Heart left ventricle (tissue), 16 donors: ENCODE data around the gene MAPKAP1. TPM values are rescaled to one million over a fixed set of nuclear protein-coding genes. Genes with fewer than 3 reads are reported as not detected.

ENCODE experiments used
- ATAC-seq, 4 donors: fragments of 200-7000 bp; cut with Tn5 transposase; one replicate each; pipeline ENCODE4 v1.9.1; 2020 to 2022; ENCODE audit warnings: moderate library complexity in 4 of 4, mild to moderate bottlenecking in 3 of 4, moderate number of reproducible peaks in 1 of 4
- DNase-seq, 5 donors: peaks; one replicate each; pipeline ENCODE4 v3.0.0-alpha.2; 2020
- H3K27ac ChIP-seq, 12 donors: fragments of 200-600 bp; sonication (generic) in 4 of 12; one replicate each; pipeline versions ENCODE4 v1.5.0 to v1.8.0; 2016 to 2022; ENCODE audit warnings: mild to moderate bottlenecking in 2 of 12
- H3K27me3 ChIP-seq, 9 donors: fragments of 200-600 bp; sonication (generic) in 2 of 9; one replicate each; pipeline versions ENCODE4 v1.5.1 to v1.8.0; 2016 to 2022; ENCODE audit warnings: mild to moderate bottlenecking in 3 of 9
- H3K36me3 ChIP-seq, 9 donors: fragments of 200-600 bp; sonication (generic) in 2 of 9; one replicate each; pipeline versions ENCODE4 v1.5.0 to v1.8.0; 2018 to 2022; ENCODE audit warnings: mild to moderate bottlenecking in 2 of 9
- H3K4me1 ChIP-seq, 12 donors: fragments of 200-600 bp; sonication (generic) in 4 of 12; one replicate each; pipeline versions ENCODE4 v1.5.0 to v1.8.0; 2016 to 2022; ENCODE audit warnings: mild to moderate bottlenecking in 3 of 12
- H3K4me3 ChIP-seq, 12 donors: fragments of 200-600 bp; sonication (generic) in 4 of 12; one replicate each; pipeline versions ENCODE4 v1.5.0 to v1.8.0; 2017 to 2022; ENCODE audit warnings: mild to moderate bottlenecking in 9 of 12, moderate library complexity in 4 of 12
- H3K9me3 ChIP-seq, 12 donors: fragments of 200-600 bp; sonication (generic) in 4 of 12; one replicate each; pipeline versions ENCODE4 v1.5.0 to v1.8.0; 2016 to 2022; ENCODE audit warnings: mild to moderate bottlenecking in 1 of 12
- CTCF ChIP-seq, 12 donors: fragments of 200-600 bp; sonication (generic) in 4 of 12; IDR thresholded peaks; one replicate each; pipeline versions ENCODE4 v1.5.0 to v1.8.0; 2018 to 2022; ENCODE audit warnings: antibody characterized with exemption in 12 of 12, mild to moderate bottlenecking in 5 of 12
- POLR2A ChIP-seq, 2 donors: fragments of 450-650 bp; IDR thresholded peaks; one replicate each; pipeline ENCODE4 v1.6.1; 2017; ENCODE audit warnings: antibody characterized with exemption in 2 of 2, mild to moderate bottlenecking in 2 of 2, moderate library complexity in 2 of 2
- WGBS, 4 donors: extraction: QIAGEN DNeasy Blood & Tissue Kit in 2 of 4; methylation state at CpG; one replicate each; pipeline versions ENCODE4 v1.1.5 to v1.1.7; 2013 to 2018; 5-methylcytosine and 5-hydroxymethylcytosine counted together
- intact Hi-C, 10 donors: fragments of 100-400 bp; cut with DNase I; formaldehyde crosslinking; loops; one replicate each; pipeline versions ENCODE4 v1.11.1 to v1.14.2; 2022
- polyA plus RNA-seq, 2 donors: library from polyadenylated mRNA; stranded (reverse); fragments of 200-250 nt; gene quantifications; one replicate each; pipeline ENCODE4 v1.2.3, GENCODE V29; 2013
- total RNA-seq, 9 donors: library from RNA; depleted of rRNA in 2 of 9; stranded (reverse); fragments of >200 nt in 2 of 9; fragmentation: NEBNext Ultra II Directional in 3 of 9; extraction: Animal tissue kit (Norgen Biotek cat#: 25700) in 3 of 9; gene quantifications; one replicate each; pipeline versions ENCODE4 v1.1.0 to v1.2.4, GENCODE V29; 2016 to 2023
- donor health status: ischemic (EF 13 %, LVEDD 7.1; RV severe dilation, severe dysfunction).
- donor health status: healthy with polysubstance abuse.
- donor health status: DM: no; HTN: yes; CAD: no.
- donor health status: DM: no; HTN: no; CAD: no.
- donor health status: ischemic (EF 25% LVEDD 6.9; RV normal size, moderate dysfunction).
- donor health status: ischemic (EF 25% LVEDD 5.7; RV mildly dilated, moderate dysfunction).
- donor health status: healthy.
- donor health status: DM: yes; HTN: yes; CAD: no.
- donor health status: ischemic (EF 35%, LVEDD 5.7; RV mildly dilated, moderate dysfunction).
- donor health status: nonischemic (EF 11% LVEDD 7.7; RV severe dilation, severe dysfunction).
- donor health status: DM: yes; HTN: yes; CAD: no.
- donor health status: PGD.
- donor health status: ischemic (EF 29% LVEDD 5.4; RV normal size, mild dysfunction).
- donor health status: nonischemic (EF 23%, LVEDD 6.1; RV moderate dilation, normal function).

The MAPKAP1 gene
- total and polyA plus RNA-seq, 11 donors = 76.2 to 145 (median 124) TPM

GRCh38 chr9:125637241-125637640 is 69.8 kb downstream of the MAPKAP1 start:
- intact Hi-C loops = loop anchor here in 3 of 10 donors (5.0 to 10.0 kb wide), 4 partner anchors 75 to 222 kb away; no protein-coding TSS in a partner anchor
- H3K36me3 ChIP-seq = no peaks in the 10 kb centered on the region

GRCh38 chr9:125635888-125636287 is 71.1 kb downstream of the MAPKAP1 start:
- intact Hi-C loops = loop anchor here in 3 of 10 donors (5.0 to 10.0 kb wide), 4 partner anchors 74 to 221 kb away; no protein-coding TSS in a partner anchor
- 53 to 64% (median 55%) methylated on average over 2 of the region's 2 CpGs for WGBS, 4 donors

More at GRCh38 chr9:125637241-125637640, 69.8 kb downstream of the MAPKAP1 start:
- WGBS, 4 donors = 94 to 100% (median 96%) methylated on average over 2 of the region's 2 CpGs
- no peak for TF ChIP-seq CTCF (IDR thresholded peaks at IDR 0.05)
- no peak for TF ChIP-seq POLR2A (IDR thresholded peaks at IDR 0.05)
- ATAC-seq (no peak), DNase-seq (no peak)
- H3K27me3 ChIP-seq = no peaks in the 10 kb centered on the region
- H3K4me3 ChIP-seq = no peak overlapping the region
- H3K4me1 ChIP-seq = peaks cover 0 to 67% (median 30%) of the 10 kb centered on the region in 12 donors
- H3K27ac ChIP-seq = no peak overlapping the region
- H3K9me3 ChIP-seq = no peaks in the 10 kb centered on the region

GRCh38 chr9:125634040-125634717 is 72.8 kb downstream of the MAPKAP1 start:
- intact Hi-C loops = loop anchor here in 9 of 10 donors (5.0 to 10.0 kb wide), 6 partner anchors 77 to 227 kb away; no protein-coding TSS in a partner anchor
- Histone ChIP-seq H3K4me1 (peaks cover 0 to 93% (median 32%) of the 10 kb centered on the region in 12 donors), H3K9me3 (no peaks in the 10 kb centered on the region), H3K36me3 (no peaks in the 10 kb centered on the region), H3K27me3 (no peaks in the 10 kb centered on the region), H3K27ac (peak overlapping the region in 1 of 12 donors; percentile 80), H3K4me3 (no peak overlapping the region)
- TF ChIP-seq POLR2A (IDR thresholded peaks at IDR 0.05) = no peak
- no peak for TF ChIP-seq CTCF (IDR thresholded peaks at IDR 0.05)
- no peak for ATAC-seq
- no peak for DNase-seq
- 75 to 79% (median 76%) methylated on average over 5 of the region's 5 CpGs for WGBS, 4 donors

More at GRCh38 chr9:125635888-125636287, 71.1 kb downstream of the MAPKAP1 start:
- Histone ChIP-seq H3K4me3 (no peak overlapping the region), H3K27me3 (no peaks in the 10 kb centered on the region), H3K4me1 (peaks cover 0 to 80% (median 32%) of the 10 kb centered on the region in 12 donors), H3K27ac (no peak overlapping the region), H3K36me3 (no peaks in the 10 kb centered on the region), H3K9me3 (no peaks in the 10 kb centered on the region)
- DNase-seq = no peak
- ATAC-seq = peak in 1 of 4 donors; percentile 25
- no peak for TF ChIP-seq POLR2A (IDR thresholded peaks at IDR 0.05)
- TF ChIP-seq CTCF (IDR thresholded peaks at IDR 0.05) = no peak

- Histone ChIP-seq H3K4me1 (peaks cover 0 to 86% (median 27%) of the 10 kb centered on the region in 12 donors), H3K4me3 (no peak overlapping the region), H3K27me3 (no peaks in the 10 kb centered on the region), H3K27ac (peak overlapping the region in 1 of 12 donors; percentile 80), H3K9me3 (no peaks in the 10 kb centered on the region), H3K36me3 (no peaks in the 10 kb centered on the region)
- WGBS, 4 donors = 79 to 90% (median 83%) methylated on average over 2 of the region's 2 CpGs
- intact Hi-C loops = loop anchor here in 9 of 10 donors (2.0 to 10.0 kb wide), 7 partner anchors 76 to 226 kb away; no protein-coding TSS in a partner anchor
- TF ChIP-seq CTCF (IDR thresholded peaks at IDR 0.05) = no peak
- ATAC-seq = peak in 1 of 4 donors; percentile 30
- DNase-seq = no peak
Observed at GRCh38 chr9:125633116-125633745, 73.8 kb downstream of the MAPKAP1 start.
